Mammary epithelial cell (primary cell): ENCODE results near the gene CHST9.
"Not testable (repeated sequence)": the region's sequence is repeated elsewhere in the genome, so short reads cannot be mapped to it uniquely, and the experiment has no call there.

ENCODE experiments used
- CTCF ChIP-seq, 2 donors: IDR thresholded peaks in 1 of 2; conservative IDR thresholded peaks in 1 of 2; 2 replicates each; pipeline ENCODE4 v1.5.1; 2011 to 2012; ENCODE audit warnings: inconsistent platforms in 2 of 2, low read length in 2 of 2, mild to moderate bottlenecking in 2 of 2, control low read depth in 1 of 2, low read depth in 1 of 2; ENCODE audit not compliant: insufficient read depth in 1 of 2; ENCODE audit errors: extremely low read depth in 1 of 2
- EZH2 ChIP-seq: IDR thresholded peaks from 2 replicates; pipeline ENCODE4 v1.6.1; 2012; ENCODE audit warnings: low read length, inconsistent platforms, borderline replicate concordance

DNA sequence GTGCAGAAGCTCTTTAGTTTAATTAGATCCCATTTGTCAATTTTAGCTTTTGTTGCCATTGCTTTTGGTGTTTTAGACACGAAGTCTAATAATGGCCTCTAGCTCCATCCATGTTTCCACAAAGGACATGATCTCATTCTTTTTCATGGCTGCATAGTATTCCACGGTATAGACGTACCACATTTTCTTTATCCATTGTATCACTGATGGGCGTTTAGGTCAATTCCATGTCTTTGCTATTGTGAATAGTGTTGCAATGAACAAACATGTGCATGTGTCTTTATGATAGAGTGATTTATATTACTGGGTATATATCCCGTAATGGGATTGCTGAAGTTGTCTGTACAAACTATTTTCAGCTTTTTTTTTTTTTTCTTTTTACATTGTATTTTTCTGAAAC lies 35.9 kb downstream of the CHST9 start:
- not testable (repeated sequence) for TF ChIP-seq CTCF (conservative IDR thresholded peaks at IDR 0.05 in 1 of 2, IDR thresholded peaks at IDR 0.05 in 1 of 2; ENCODE audit: extremely low read depth in 1 of 2, insufficient read depth in 1 of 2, low read depth in 1 of 2, low read length in 2 of 2); EZH2
